Stimulated activated CD4-positive, alpha-beta T cell treated with anti-CD3 and anti-CD28 coated beads, Interleukin-4, amount 100 ng/mL, for 24 hours (primary cell): ENCODE data around the gene ABCC11.
"Not testable (repeated sequence)": the region's sequence is repeated elsewhere in the genome, so short reads cannot be mapped to it uniquely, and the experiment has no call there.

Experiments used
- DNase-seq: peaks from one replicate; pipeline ENCODE4 v3.0.0-alpha.2; 2020

ABCC11 gene

DNA sequence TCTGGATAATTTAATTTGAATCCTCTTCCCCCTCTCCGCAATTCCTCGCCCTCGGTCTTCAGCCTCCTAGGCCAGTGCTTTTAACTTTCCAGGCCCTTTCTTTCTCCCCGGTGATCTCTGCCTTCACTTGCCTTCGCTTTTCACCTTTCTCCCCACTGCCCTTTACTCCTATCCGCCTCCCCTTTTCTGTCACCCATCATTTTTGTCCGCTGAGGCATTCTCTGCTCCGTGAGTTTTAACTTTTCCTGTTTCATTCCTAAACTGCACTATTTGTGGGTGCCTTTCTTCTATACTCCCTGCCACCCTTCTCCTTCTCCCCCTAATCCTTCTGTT, 2.5 kb downstream of the ABCC11 start:
- no peak for DNase-seq

DNA sequence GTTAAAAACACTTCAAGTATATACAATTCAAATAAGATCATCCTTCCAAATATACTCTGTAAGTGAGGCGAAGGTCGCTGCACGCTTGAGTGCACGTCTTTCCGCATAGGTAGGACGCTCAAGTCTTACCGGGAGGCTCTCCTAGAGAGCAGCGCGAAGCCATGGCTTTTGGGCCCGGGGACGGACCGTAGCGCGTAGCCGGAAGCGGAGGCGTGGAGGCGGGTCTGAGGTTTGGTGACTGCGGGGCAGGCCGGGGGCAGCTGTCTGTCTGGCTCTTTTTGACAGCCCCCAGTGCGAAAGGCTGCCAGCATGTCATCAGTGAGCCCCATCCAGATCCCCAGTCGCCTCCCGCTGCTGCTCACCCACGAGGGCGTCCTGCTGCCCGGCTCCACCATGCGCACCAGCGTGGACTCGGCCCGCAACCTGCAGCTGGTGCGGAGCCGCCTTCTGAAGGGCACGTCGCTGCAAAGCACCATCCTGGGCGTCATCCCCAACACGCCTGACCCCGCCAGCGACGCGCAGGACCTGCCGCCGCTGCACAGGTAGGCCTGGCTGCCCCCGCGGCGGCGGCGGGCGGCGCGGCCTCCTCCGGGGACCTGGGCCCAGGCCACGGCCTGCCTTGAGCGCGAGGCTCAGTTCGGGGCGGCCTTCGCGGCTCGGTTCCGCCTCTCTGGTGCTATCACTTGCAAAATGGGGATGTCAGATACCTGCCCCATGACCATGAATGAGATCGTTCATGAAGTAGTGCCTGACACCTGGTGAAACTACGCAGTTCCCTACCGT, 3.1 kb downstream of the ABCC11 start, which contains the start of gene LONP2:
Gene LONP2, plus strand, starts transcription at position 221 of the 783 bp plus-strand sequence. Its CDS starts 89 bp downstream, at position 310.
- peak; percentile 94 for DNase-seq

DNA sequence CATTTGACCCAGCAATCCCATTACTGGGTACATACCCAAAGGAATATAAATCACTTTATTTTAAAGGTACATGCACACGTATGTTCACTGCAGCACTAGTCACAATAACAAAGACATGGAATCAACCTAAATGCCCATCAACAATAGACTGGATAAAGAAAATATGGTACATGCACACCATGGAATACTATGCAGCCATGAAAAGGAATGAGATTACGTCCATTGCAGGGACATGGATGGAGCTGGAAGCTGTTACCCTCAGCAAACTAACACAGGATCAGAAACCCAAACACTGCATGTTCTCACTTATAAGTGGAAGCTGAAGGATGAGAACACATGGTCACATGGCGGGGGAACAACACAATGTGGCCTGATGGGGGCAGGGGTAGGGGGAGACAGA, 7.2 kb downstream of the ABCC11 start:
- not testable (repeated sequence) for DNase-seq

DNA sequence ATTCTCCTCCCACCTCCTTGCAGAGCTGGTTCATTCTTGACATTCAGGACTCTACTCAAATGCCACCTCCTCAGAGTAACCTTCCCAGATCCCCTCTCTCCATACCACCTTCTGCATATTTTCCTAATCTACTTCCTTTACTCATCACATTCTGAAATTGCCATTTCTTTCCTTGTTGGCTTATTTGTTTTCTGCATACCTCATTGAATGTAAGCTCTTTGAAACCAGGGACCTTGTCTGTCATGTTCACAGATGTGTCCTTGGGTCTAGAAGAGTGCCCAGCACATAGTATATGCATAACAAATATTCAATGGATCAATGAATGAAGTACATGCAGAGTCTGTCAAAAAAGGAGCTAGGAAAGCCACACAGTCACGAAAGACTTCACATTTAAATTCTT, 11.1 kb downstream of the ABCC11 start:
- no peak for DNase-seq

DNA sequence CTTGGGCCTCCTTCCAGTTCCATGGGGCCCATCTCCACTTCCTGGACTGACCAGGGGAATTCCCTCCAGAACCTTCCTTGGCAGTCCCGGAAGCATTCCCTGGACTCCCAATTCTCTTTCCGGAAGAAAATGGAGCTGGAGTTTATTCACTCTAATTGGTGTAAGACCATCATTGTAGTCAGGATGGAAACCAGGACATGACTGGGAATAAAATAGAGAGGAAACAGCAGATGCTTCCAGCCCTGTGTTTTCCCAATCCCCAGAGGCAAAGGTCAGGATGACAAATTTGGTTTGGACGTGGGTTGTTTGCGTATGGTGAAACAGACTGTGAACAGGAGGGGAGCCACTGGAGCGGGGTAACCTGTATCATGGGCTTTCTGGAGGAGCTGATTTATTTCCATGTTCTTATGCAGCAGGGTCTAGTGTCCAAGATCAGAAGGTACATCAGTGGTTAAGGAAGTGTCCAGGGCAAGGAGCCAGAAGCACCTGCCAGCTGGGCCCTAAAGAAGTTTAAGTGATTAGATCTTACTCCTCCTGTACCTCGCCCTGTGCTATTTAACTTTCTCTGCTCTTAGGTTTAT, 11.7 kb downstream of the ABCC11 start:
- no peak for DNase-seq

DNA sequence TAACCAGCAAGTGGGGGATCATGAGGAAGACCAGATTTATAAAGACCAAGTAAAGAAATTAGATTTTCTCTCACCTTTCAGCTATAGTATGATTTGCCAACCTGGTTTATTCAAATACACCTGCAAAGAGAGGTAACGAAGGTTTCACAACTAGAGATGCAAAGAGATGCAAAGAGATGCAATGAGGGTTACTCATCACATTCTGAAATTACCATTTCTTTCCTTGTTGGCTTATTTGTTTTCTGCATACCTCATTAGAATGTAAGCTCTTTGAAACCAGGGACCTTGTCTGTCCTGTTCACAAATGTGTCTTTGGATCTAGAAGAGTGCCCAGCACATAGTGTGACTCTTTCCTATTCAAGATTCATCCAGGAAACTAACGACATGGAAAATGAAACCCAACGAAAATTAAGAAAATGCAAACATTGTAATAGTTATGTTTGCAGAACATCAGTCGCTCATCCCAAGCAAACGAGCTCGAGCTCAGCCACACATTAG, 12.2 kb downstream of the ABCC11 start:
- DNase-seq = no peak

DNA sequence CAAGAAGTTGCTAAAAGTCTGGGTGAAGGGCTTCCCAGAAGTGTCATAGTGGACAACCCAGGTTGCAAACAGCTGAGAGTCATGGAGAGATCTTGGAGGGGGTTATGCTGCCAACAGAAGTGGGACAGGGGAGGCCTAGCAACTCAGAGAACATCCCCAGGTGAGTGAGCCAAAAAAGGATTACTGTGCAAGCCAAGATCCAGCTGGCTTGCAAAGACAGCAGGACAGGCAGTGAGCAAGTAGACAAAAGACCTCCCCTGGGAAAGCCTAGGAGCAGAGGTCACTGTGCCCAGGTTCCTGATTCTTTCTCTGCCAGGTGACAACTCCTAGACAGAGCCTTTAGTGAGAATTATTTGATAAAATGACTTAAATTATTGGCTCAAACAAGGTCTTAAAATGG, 12.7 kb downstream of the ABCC11 start:
- DNase-seq = no peak

DNA sequence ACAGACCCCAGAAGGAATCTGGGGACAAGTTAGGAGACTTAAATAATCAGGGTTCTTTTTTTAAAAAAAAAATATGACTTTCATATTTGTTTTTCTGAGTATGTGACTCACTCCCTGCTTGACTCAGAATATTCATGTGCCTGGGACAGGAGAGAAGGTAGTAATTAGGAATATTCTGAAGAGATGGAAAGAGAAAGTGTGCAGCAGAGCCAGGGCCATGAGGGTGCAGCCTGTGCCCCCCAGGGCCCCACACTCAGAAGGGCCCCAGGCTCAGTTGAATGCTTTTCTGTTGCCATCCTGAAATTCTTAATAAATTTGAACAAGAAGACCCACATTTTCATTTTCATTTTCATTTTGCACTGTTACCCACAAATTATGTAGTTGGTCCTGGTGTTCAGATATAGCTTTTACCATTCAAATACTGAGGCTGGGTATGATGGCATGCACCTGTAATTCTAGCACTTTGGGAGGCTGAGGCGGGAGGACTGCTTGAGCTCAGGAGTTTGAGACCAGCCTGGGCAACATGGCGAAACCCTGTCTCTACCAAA, 14.8 kb downstream of the ABCC11 start:
- no peak for DNase-seq

DNA sequence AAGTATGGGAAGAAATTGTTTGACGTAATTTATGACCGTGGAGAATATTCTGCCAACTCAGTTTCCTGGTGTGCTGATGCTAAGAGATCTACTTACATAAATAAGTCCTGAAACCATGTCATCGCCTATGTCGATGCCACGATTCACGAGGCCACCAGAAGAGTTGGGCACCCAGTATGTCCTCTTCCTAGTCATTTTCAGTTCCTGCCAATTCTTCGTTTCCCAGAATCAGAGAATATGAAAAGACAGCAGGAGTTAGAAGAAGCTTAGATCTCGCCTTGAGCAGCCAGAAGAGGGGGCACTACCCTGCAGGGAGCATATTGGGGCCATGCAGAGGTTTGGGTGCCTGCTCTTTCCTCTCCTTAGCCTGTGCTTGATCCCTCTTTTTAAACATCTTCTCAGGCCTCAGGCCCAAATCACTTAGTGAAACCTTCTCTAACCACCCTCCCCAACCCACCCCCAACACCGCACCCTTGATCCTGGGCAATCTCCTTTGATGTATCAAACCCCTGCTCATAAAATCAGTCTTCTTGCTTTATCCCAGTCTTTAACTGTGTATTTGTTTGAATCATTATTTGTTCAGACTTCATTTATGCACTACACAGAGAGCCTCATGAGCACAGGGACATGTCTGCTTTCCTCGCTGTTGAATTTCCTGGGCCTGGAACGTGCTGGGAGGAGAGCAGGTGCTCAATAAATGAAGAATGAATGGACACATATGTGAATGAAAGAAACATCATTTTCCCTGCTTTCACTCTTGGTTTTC, 15.4 kb downstream of the ABCC11 start:
- DNase-seq = peak; percentile 24

DNA sequence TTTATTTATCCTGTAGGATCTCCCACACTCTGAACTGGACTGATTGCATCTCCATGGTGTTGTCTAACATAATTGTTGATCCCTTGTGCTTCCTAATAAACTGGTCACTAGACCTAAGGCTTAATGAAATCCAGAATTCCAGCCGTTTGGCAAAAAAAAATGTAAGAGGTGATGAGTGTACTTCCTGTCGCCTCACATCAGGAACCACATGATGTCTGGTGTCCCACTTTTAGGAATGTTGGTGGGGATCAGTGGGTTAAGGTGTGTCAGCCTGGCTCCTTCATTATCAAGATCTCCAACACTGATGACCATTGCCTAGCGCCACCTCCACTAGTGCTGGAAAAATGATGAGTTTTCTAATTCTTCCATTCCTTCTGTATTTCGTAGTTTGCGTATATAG, 21.9 kb downstream of the ABCC11 start:
- no peak for DNase-seq

DNA sequence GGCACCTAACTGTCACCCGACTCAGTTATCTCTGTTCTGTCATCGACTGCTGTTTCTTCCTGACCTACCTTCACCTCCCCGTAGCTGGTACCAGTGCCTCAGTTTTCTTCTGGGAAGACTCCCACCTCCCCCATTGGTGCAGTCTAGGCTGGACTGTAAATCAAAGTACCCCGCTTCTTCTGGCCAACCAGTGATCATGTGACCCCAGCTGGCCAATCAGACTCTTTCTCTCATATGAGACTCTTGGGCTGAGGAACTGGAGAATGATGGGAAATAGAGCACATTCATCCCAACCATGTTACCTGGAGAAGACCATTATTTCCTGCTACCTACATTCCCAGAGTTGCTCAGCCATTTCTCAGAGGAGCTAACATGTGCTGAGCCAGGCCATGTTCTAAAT, 23.8 kb downstream of the ABCC11 start:
- DNase-seq = no peak

DNA sequence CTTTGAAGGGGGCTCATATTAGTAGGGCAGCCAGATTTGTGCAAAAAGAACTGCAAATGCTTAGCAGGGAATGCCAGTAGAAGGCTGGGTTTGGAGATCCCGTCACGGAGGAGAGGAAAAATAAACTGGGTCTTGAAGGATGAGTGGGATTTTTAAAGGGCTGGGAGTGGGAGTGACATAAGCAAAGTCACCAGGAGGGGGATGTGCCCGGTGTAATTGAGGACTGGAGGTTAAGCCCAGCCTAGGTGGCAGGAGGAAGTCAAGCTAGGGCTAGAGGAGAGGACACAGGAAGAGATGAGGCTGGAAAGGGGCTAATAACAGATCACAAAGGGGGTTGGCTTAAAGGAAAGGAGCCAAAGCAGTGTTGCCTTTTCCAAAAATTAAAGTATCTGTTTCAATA, 26.4 kb downstream of the ABCC11 start:
- DNase-seq = no peak

DNA sequence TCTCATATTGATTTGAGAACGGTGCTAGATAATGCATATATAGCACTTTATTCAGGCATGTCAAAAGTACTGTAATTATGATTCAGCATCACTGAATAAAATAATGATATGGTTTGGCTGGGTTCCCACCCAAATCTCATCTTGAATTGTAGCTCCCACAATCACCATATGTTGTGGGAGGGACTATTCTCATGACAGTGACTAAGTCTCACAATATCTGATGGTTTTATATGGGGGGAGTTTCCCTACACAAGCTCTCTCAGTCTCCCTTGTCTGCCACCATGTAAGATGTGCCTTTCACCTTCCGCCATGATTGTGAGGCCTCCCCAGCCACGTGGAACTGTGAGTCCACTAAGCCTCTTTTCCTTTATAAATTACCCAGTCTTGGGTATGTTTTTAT, 28.9 kb downstream of the ABCC11 start:
- no peak for DNase-seq

DNA sequence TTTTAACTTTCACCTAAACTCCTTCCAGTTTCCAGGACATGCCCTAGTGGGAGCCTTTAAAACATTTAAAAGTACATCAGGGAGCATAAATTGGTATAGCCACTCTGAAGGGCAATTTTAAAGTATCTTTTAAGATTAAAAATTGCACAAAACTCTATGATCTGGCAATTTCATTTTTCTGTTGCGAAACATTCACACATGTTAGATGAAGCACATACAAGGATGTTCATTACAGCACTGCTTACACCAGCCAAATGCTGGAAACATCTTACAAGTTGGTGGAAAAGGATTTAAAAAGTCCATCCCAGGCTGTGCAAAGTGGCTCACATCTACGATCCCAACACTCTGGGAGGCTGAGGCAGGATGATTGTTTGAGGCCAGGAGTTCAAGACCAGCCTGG, 29.6 kb downstream of the ABCC11 start:
- no peak for DNase-seq

DNA sequence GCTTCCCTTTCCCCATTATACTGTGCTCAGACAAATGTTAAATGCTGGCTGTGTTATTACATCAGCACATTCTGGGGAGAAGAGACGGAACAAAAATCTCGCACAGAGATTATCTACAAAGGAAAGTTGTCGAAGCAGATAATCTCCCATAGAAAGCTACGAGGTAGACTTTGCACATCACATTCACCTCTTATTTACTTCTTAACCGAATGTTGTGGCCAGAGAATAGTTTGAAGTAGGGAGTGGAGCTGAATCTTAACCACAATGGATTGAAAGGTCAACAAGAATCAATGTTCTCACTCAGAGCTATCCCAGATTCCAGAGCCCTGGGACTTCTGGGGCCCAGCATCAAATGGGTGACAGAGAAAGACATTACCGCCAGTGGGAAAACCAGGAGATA, 31.6 kb downstream of the ABCC11 start:
- DNase-seq = no peak

DNA sequence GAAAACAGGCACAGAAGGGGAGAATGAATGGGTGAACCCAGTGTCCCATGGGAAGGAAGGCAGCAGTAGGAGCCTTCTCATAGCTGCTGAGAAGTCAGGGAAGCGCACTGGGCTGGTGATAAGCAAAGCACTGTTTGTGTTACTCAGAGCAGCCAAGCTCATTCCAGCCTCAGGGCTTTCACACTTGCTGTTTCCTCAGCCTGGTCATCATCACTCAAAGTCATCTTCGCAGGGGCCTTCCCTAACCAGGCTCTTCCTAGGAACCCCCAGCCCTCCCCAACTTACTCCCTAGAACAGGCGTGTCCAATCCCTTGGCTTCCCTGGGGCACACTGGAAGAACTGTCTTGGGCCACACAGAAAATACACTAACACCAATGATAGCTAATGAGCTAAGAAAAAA, 35.3 kb downstream of the ABCC11 start:
- no peak for DNase-seq

DNA sequence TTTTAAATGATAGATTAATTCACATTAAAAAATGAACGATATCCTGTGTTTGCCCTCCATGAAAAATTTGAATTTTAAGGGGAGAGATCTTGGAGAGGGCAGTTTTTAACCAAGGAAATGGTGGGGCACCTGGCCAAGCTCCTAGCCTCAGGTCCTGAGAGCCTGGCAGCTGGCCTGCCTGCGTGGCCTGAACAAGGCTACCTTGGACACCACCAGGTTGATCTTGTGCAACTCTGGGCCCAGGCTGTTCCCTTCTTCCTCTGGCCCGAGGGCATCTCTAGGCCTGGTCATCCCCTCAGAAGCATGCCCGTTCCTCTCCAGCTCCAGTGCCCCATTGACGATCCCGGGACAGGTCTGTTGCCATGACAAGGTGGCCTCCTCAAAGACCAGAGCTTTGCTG, 36.6 kb downstream of the ABCC11 start:
- no peak for DNase-seq

DNA sequence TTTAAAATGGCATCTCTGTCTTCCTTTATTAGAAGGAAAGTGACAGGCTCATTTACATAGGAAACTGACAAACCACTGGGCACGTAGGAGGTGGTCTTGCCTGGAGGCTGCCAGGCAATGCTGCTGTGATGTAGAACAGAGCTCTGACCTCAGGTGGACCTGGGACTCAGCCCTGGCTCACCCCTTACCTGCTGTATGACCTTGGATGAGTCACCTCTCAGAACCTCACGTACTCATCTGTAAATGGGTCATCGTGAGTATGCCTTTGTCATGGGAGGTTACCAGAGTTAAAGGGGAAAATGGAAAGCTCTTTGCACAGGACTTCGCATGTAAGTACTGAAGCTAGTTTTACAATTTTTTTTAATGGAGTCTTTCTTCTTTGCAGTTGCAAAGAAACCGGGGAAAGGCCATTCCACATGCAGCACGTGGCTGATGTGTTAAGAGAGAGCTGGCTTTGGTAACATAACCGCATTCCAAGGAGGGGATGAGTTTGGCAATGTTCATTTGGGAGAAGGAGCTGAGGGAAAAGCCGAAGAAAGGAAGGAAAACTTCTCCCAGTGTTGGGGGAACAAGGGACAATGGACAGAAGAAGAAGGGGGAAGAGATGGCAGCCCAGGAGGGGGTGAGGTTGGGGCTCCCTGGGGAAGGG, 40.6 kb downstream of the ABCC11 start:
- no peak for DNase-seq

DNA sequence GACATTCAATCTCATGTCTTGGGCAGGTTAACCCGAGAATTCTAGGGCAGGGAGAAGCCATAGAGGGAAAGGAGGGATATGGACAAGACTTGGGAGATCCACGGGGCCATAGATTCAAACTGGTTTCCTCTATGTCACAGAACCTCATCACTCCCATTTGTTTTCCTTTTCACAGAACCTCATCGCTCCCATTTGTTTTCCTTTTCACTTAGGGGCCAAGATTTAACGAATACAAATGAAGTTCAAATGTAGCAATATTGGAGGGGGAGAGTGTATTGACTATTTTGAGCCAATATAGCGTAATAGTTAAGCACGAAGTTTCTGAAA, 42.6 kb downstream of the ABCC11 start:
- DNase-seq = no peak

DNA sequence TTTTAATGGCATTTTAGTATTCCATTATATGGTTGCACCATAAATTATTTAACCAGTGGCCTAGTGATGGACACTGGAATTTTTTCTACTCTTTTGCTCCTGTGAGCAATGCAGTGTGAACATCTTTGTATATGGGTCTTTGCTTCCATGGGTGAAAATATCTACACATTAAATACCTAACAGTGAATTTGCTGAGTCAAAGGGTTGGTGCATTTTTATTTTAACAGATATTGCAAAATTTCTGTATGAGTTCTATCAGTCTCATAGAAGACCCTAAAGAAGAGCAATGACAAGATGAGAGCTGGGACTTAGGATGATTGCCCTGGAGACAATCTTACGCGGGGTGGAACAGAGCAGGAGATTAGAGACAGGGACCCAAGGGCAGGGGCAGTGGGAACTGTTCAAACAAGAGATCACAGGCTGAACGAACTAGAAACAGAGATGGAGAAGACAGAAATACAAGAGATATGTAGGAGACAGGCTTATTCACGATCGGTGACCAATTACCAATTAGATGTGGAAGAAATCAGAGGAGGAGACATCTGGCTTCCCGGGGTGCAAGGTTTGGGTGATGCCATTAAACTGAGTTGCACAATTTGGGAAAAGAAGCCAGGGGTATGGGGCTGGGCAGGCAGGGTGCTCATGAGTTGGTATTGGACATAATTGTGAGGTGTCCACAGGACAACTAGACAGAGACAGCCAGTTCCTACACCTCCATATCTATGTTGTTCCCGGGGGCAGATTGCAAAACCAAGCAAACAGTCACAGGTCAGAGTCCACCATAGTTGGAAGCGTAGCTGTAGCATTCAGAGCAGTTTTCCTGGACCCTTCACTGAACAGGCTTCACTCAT, 43.1 kb downstream of the ABCC11 start:
- DNase-seq = no peak

DNA sequence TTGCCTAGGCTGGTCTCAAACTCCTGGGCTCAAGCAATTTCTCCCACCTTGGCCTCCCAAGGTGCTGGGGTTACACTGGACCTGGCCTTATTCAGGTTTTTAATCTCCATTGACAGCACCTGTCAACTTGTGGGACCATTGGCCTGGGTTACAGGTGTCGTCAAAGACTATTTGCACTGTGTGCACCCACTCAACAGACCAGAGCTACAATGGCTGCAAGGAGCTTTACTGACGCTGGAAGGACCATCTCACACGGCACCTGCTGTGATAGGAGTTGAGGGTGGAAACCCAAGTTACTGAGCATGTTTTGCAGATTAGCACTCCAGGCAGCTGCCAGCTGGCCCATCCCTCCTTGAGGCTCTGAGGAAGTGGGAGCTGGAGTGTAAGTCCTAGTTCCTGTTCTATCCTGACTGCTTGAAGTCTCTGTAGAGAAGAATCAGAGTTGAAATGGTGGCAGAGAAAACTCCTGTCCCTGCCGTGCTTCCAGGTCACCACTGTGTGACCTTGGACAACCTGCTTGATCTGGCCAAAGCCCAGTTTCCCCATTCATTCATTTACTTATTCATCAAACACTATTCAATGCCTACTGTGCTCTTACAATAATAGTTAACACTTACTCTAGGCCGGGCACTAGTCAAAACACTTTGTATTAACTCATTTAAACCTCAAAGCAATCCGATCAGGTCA, 45.7 kb downstream of the ABCC11 start:
- no peak for DNase-seq

DNA sequence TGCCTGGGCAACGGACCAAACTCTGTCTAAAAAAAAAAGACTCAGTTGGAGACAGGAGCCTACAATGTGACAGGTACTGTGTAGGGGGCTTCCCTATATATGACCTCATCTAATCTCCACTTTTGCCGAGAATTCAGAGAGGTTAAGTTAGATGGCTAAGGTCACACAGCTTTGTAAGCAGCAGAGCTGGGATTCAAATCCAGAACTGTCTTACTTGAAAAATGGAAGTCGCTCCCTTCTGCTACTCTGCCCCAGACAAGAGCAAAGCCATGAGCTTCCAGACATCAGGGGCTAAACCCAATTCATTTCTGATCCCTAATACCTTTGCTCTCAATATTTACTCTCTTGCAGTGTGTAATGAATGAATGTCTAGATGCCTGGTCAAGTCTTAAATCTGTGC, 50.0 kb downstream of the ABCC11 start:
- DNase-seq = no peak
